A549 treated with RU486 at 1 μM for 4 hours (cell line): ENCODE measurements around the gene TTC23L. TPM values are rescaled to one million over a fixed set of nuclear protein-coding genes. Genes with fewer than 3 reads are reported as not detected.

Experiments
- total RNA-seq: library from RNA; stranded (reverse); fragments of 200-300 nt; extraction: Qiagen RNA extraction; gene quantifications from 5 replicates; pipeline ENCODE4 v1.2.3, GENCODE V29; 2022; ENCODE audit warnings: low read depth

Gene TTC23L, protein sequence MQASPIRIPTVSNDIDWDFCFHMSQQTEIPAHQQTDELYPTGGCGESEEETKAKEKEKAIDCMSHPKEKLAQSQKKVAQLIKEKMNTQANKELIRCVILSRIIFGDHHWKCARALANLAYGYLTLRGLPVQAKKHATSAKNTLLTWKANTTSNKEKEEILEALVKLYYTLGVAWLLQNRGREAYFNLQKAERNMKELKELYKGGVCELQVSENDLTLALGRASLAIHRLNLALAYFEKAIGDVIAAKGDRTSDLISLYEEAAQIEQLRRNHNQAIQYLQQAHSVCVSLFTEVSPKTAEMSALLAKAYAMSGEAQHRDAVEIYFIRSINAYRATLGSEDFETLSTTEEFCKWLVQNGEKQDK
- total RNA-seq, result 0.18 to 0.33 TPM in 2 of 5 replicates, not detected in the others

DNA sequence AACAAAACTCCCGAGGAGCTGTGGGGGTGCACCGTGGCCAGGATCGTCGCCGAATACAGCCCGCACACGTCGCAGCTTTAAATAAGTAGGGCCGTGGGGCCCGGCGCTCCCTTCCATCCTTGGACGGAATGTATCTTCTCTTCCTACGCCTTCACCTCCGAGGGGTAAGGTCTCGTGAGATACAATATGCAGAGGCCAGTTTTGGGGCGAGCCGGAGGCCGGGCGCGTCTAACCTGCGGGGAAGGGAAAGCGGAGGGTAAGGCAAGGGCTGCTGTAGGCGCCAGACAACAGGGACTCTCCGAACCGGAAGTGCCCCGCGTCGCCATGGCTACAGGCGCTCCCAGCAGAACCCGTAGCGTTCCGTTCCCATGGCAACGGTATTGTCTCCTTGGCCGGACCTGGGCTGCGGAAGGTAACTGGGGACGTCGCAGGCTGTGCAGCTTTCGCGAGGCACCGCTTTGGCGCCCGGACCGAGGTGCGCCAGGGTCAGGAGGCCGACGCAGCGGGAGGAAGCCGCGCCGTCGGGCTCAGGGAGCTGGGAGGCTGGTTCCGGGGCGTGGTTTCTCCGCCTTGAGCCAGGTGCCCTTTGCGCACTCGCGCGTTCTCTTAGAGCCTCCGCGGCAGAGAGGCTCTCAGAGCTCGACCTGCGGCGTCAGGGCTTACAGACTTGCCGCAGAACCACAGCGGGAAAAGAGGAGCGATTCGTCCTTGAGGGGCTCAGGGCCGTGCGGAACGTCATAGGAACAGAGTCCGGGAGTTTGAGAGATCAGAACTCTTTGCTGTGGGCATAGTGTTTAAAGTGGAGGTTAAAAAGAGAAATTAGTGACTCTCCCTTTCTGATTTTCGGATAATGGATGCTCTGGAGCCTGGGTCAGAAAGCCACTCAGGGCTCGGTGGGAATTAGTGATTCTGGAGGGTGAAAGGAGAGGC lies at the start of gene TTC23L:
TSS of gene TTC23L (plus strand) at position 380 of the 930 bp plus-strand sequence. CDS start 1,508 bp downstream, outside the sequence.

DNA sequence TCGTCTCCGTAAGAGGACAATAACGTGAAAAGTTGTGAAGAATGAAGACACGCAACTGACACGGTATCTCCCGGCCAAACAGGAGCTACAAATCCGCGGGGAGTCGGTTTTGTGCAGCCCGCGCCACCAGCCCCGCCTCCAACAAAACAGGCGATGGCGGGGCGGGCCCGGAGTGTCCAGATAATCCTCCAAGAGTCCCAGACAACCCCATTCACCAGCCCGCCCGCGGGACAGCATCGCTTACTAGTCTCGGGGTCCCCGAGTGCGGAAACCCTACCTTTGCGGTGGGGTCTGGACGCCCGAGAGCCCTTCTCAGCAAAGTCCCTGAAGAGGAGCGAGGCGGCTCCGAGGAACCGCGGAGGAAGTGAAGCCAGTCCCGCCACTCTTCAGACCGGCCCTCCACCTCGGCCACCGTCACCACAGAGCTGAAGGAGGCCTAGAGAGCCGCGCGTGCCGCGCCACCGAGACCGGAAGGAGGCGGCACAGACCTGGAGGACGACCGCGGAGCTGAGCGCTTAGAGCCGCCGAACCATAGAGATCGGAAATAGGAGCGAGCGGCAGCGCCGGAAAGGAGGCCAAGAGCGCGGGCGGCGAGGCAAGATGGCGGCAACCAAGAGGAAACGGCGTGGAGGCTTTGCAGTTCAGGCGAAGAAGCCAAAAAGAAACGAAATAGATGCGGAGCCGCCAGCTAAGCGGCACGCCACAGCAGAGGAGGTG lies 76.3 kb downstream of the TTC23L start, which contains the start of the genes BRIX1 and RAD1:
TSS of gene BRIX1 (plus strand) at position 573 of the 717 bp plus-strand sequence. CDS start at position 601, 28 bp downstream.
TSS of gene RAD1 (minus strand) at position 366 of the 717 bp plus-strand sequence. CDS start 612 bp downstream, outside the sequence.

DNA sequence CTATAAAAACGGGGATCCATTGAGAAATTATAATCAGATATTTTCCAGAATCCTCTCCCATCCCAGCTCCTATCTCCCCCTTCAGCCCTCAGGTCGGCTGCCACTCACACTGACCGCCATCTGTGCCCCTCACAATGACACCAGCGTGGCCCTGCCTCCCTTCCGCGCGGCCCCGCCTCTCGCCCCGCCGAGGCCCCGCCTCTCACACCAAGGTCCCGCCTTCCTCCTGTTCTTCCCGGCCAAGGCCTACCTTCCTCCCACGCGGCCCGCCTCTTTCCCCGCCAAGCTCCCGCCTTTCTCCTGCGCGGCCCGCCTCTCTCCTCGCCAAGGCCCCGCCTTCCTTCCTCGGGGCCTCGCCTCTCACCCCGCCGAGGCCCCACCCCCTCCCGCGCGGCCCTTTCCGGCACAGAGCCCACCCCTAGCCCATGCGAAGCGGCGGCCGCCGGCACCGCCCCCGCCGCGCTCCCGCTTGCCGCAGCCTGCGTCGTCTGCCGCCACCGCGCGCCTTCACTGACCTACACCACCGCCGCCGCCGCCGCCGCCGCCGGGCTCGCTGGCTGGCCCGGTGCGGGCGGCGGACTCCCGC lies 90.3 kb downstream of the TTC23L start, which contains the start of gene DNAJC21:
TSS of gene DNAJC21 (plus strand) at position 426 of the 586 bp plus-strand sequence. CDS start 261 bp downstream, outside the sequence.

Other genes starting within 250 kb of the TTC23L start
- 66.7 to 109 TPM (median 94.5 TPM) in 5 replicates for gene RAI14, start 182.8 kb upstream of the TTC23L start, total RNA-seq
- gene RAD1, start 76.3 kb downstream of the TTC23L start, total RNA-seq, result 27.5 to 42.5 TPM (median 34.8 TPM) in 5 replicates
- 33.4 to 63.1 TPM (median 54.5 TPM) in 5 replicates for gene BRIX1, start 76.5 kb downstream of the TTC23L start, total RNA-seq
- gene DNAJC21, start 90.4 kb downstream of the TTC23L start, total RNA-seq, result 23.3 to 32.1 TPM (median 26.7 TPM) in 5 replicates
- not detected in 5 replicates for gene AGXT2, start 208.8 kb downstream of the TTC23L start, total RNA-seq